Esophagus muscularis mucosa (tissue), 4 donors: ENCODE results near the gene MAST4. TPM values are rescaled to one million over a fixed set of nuclear protein-coding genes. Genes with fewer than 3 reads are reported as not detected.

Experiments used
- DNase-seq: peaks from one replicate; pipeline ENCODE4 v3.0.0-alpha.2; 2017; ENCODE audit errors: extremely low spot score
- H3K27ac ChIP-seq, 4 donors: fragments of 200-600 bp; sonication (generic); replicated peaks in 1 of 4; 1 replicate in 3 of 4; 2 replicates in 1 of 4; pipeline ENCODE4 v1.5.1; 2016 to 2019; ENCODE audit warnings: mild to moderate bottlenecking in 1 of 4
- H3K27me3 ChIP-seq, 4 donors: fragments of 200-600 bp; sonication (generic); one replicate each; pipeline versions ENCODE4 v1.5.1 to v1.6.0; 2016 to 2019
- H3K36me3 ChIP-seq, 4 donors: fragments of 200-600 bp; sonication (generic); one replicate each; pipeline ENCODE4 v1.5.1; 2016 to 2019
- H3K4me1 ChIP-seq, 4 donors: fragments of 200-600 bp; sonication (generic); one replicate each; pipeline ENCODE4 v1.5.1; 2016 to 2019
- H3K4me3 ChIP-seq, 4 donors: fragments of 200-600 bp; sonication (generic); 1 replicate in 2 of 4; 2 replicates in 2 of 4; pipeline ENCODE4 v1.5.1; 2016 to 2019; ENCODE audit warnings: mild to moderate bottlenecking in 4 of 4, moderate library complexity in 1 of 4
- H3K9me3 ChIP-seq, 4 donors: fragments of 200-600 bp; sonication (generic); 1 replicate in 3 of 4; 2 replicates in 1 of 4; pipeline ENCODE4 v1.5.1; 2016 to 2019
- CTCF ChIP-seq, 3 experiments: fragments of 200-600 bp in 2 of 3; fragments of 450-650 bp in 1 of 3; sonication (generic) in 2 of 3; IDR thresholded peaks; one replicate each; pipeline ENCODE4 v1.5.1; 2017 to 2019; ENCODE audit warnings: antibody characterized with exemption in 3 of 3, mild to moderate bottlenecking in 2 of 3, moderate library complexity in 1 of 3
- EP300 ChIP-seq: sonication (generic); formaldehyde crosslinking; IDR thresholded peaks from one replicate; pipeline ENCODE4 v1.6.1; 2017; ENCODE audit warnings: antibody characterized with exemption
- POLR2A ChIP-seq: fragments of 450-650 bp; IDR thresholded peaks from one replicate; pipeline ENCODE4 v1.6.1; 2017; ENCODE audit warnings: antibody characterized with exemption, moderate library complexity, mild to moderate bottlenecking, low read depth
- POLR2AphosphoS5 ChIP-seq, 2 donors: sonication (generic); formaldehyde crosslinking; IDR thresholded peaks; one replicate each; pipeline ENCODE4 v1.6.1; 2017; ENCODE audit warnings: antibody characterized with exemption in 2 of 2
- WGBS: methylation state at CpG from one replicate; pipeline ENCODE4 v1.1.5; 2018; 5-methylcytosine and 5-hydroxymethylcytosine counted together
- intact Hi-C: fragments of 100-400 bp; cut with DNase I; formaldehyde crosslinking; loops from one replicate; pipeline ENCODE4 v1.15.1; 2023
- total RNA-seq, 4 donors: library from RNA; depleted of rRNA; stranded (reverse); fragments of >200 nt; gene quantifications; one replicate each; pipeline versions ENCODE4 v1.1.0 to v1.2.1, GENCODE V29; 2016

Gene MAST4
- total RNA-seq, 4 donors from 2014 or later = 26.2 to 39.7 (median 35.8) TPM

- WGBS = 87% methylated on average over 3 of the region's 3 CpGs
- Histone ChIP-seq H3K27ac (no peak overlapping the region), H3K9me3 (no peaks in the 10 kb centered on the region), H3K4me1 (peaks cover 6 to 34% (median 18%) of the 10 kb centered on the region in 4 donors), H3K4me3 (no peak overlapping the region), H3K27me3 (no peaks in the 10 kb centered on the region), H3K36me3 (peaks cover 0 to 2% (median 0%) of the 10 kb centered on the region in 4 donors)
- no peak for DNase-seq
- intact Hi-C loops = no loop called here
- no peak for TF ChIP-seq POLR2AphosphoS5 (IDR thresholded peaks at IDR 0.05)
- no peak for TF ChIP-seq POLR2A
- no peak for TF ChIP-seq CTCF (IDR thresholded peaks at IDR 0.05)
- no peak for TF ChIP-seq EP300
Measured at GRCh38 chr5:67063055-67063454, 466.9 kb downstream of the MAST4 start.

GRCh38 chr5:67063791-67064190 lies 467.6 kb downstream of the MAST4 start:
- intact Hi-C loops = no loop called here
- no peaks in the 10 kb centered on the region for H3K36me3 ChIP-seq
- WGBS = 96% methylated on average over 3 of the region's 3 CpGs

GRCh38 chr5:67065237-67065636 lies 469.0 kb downstream of the MAST4 start:
- Histone ChIP-seq H3K9me3 (no peaks in the 10 kb centered on the region), H3K4me1 (peaks cover 7 to 14% (median 11%) of the 10 kb centered on the region in 4 donors), H3K27me3 (no peaks in the 10 kb centered on the region), H3K27ac (no peak overlapping the region), H3K36me3 (no peaks in the 10 kb centered on the region), H3K4me3 (no peak overlapping the region)
- intact Hi-C loops = no loop called here
- 90% methylated on average over 4 of the region's 4 CpGs for WGBS
- TF ChIP-seq EP300 = no peak
- TF ChIP-seq CTCF (IDR thresholded peaks at IDR 0.05) = no peak
- no peak for TF ChIP-seq POLR2AphosphoS5 (IDR thresholded peaks at IDR 0.05)
- no peak for TF ChIP-seq POLR2A
- DNase-seq = no peak

More at GRCh38 chr5:67063791-67064190, 467.6 kb downstream of the MAST4 start:
- TF ChIP-seq POLR2AphosphoS5 (IDR thresholded peaks at IDR 0.05) (no peak), CTCF (IDR thresholded peaks at IDR 0.05) (no peak), EP300 (no peak), POLR2A (no peak)
- Histone ChIP-seq H3K9me3 (no peaks in the 10 kb centered on the region), H3K4me3 (no peak overlapping the region), H3K27me3 (no peaks in the 10 kb centered on the region), H3K27ac (no peak overlapping the region), H3K4me1 (peaks cover 6 to 27% (median 18%) of the 10 kb centered on the region in 4 donors)
- no peak for DNase-seq

GRCh38 chr5:67065696-67066095 lies 469.5 kb downstream of the MAST4 start:
- no peak for TF ChIP-seq EP300
- TF ChIP-seq POLR2A = no peak
- TF ChIP-seq CTCF (IDR thresholded peaks at IDR 0.05) = no peak
- TF ChIP-seq POLR2AphosphoS5 (IDR thresholded peaks at IDR 0.05) = no peak
- DNase-seq = no peak
- intact Hi-C loops = no loop called here
- WGBS = 88% methylated on average over 1 of the region's 1 CpG
- Histone ChIP-seq H3K4me3 (no peak overlapping the region), H3K27ac (no peak overlapping the region), H3K27me3 (no peaks in the 10 kb centered on the region), H3K36me3 (no peaks in the 10 kb centered on the region), H3K9me3 (no peaks in the 10 kb centered on the region), H3K4me1 (peaks cover 7 to 14% (median 11%) of the 10 kb centered on the region in 4 donors)

- no peaks in the 10 kb centered on the region for H3K36me3 ChIP-seq
- DNase-seq = no peak
- TF ChIP-seq EP300 = no peak
- no peak for TF ChIP-seq POLR2A
- TF ChIP-seq CTCF (IDR thresholded peaks at IDR 0.05) = no peak
- TF ChIP-seq POLR2AphosphoS5 (IDR thresholded peaks at IDR 0.05) = no peak
- 55% methylated on average over 1 of the region's 1 CpG for WGBS
- no peaks in the 10 kb centered on the region for H3K27me3 ChIP-seq
- no peak overlapping the region for H3K27ac ChIP-seq
- peaks cover 6 to 11% (median 9%) of the 10 kb centered on the region in 4 donors for H3K4me1 ChIP-seq
- intact Hi-C loops = no loop called here
- no peak overlapping the region for H3K4me3 ChIP-seq
- H3K9me3 ChIP-seq = no peaks in the 10 kb centered on the region
Measured at GRCh38 chr5:67066815-67067214, 470.6 kb downstream of the MAST4 start.
